HCT116 (cell line): ENCODE measurements around the gene PLN. TPM values are rescaled to one million over a fixed set of nuclear protein-coding genes. Genes with fewer than 3 reads are reported as not detected.

Source experiments
- ATAC-seq: fragments of 200-7000 bp; cut with Tn5 transposase; 2 replicates; pipeline ENCODE4 v1.9.1; 2020; ENCODE audit warnings: mild to moderate bottlenecking, moderate library complexity
- BruUV-seq: library from RNA; stranded (reverse); fragments of 400-500 nt; replicated peaks from 2 replicates; lab custom pipeline; 2021; lab: Mats Ljungman, UMichigan
- CTCF ChIA-PET: fragments of 300-600 bp; sonication (Branson Sonifier 250); formaldehyde crosslinking; loops from one replicate; lab custom pipeline; 2021; ENCODE audit warnings: antibody characterized with exemption; lab: Charles Lee
- POLR2A ChIA-PET: fragments of 300-600, 350-600 bp; sonication (Branson Sonifier 250); formaldehyde crosslinking; loops from one replicate; lab custom pipeline; 2021; ENCODE audit warnings: antibody characterized with exemption; lab: Charles Lee
- RAD21 ChIA-PET, 2 experiments: fragments of 300-600 bp; sonication (Branson Sonifier 250); formaldehyde crosslinking; loops; one replicate each; lab custom pipeline; 2023; ENCODE audit warnings: low total read pairs in 2 of 2; ENCODE audit not compliant: uncharacterized antibody in 2 of 2, unreplicated experiment in 2 of 2, low non-redundant PET in 1 of 2; lab: Charles Lee
- DNase-seq: peaks from one replicate; pipeline ENCODE4 v3.0.0-alpha.2; 2010; ENCODE audit warnings: low read depth, low spot score
- H2AFZ ChIP-seq: fragments of 200-600 bp; shearing (Covaris generic), sonication (generic); 2 replicates; pipeline ENCODE4 v1.6.1; 2017; ENCODE audit warnings: low read depth, mixed run types, mixed read lengths, antibody characterized with exemption, low read length; ENCODE audit not compliant: poor library complexity, severe bottlenecking
- H3K27ac ChIP-seq: 2 replicates; pipeline ENCODE4 v1.5.1; 2012; ENCODE audit warnings: low read depth, low read length
- H3K27me3 ChIP-seq: fragments of 200-600 bp; sonication (generic); 2 replicates; pipeline ENCODE4 v1.6.1; 2016; ENCODE audit warnings: mixed run types, low read length, mixed read lengths; ENCODE audit not compliant: insufficient read depth
- H3K36me3 ChIP-seq, 2 experiments: fragments of 200-500 bp in 1 of 2; fragments of 200-600 bp in 1 of 2; sonication (Bioruptor generic) in 1 of 2; sonication (generic) in 1 of 2; 2 replicates each; pipeline versions ENCODE4 v1.5.1 to v1.6.1; 2014 to 2016; ENCODE audit warnings: low read length in 2 of 2, inconsistent platforms in 1 of 2, mixed read lengths in 1 of 2, mixed run types in 1 of 2; ENCODE audit not compliant: insufficient read depth in 2 of 2, control insufficient read depth in 1 of 2
- H3K4me1 ChIP-seq, 2 experiments: fragments of 200-600 bp in 1 of 2; sonication (generic) in 1 of 2; 2 replicates each; pipeline versions ENCODE4 v1.5.1 to v1.6.1; 2012 to 2017; ENCODE audit warnings: low read length in 2 of 2, inconsistent platforms in 1 of 2, mild to moderate bottlenecking in 1 of 2, mixed read lengths in 1 of 2, mixed run types in 1 of 2, moderate library complexity in 1 of 2; ENCODE audit not compliant: insufficient read depth in 2 of 2, control insufficient read depth in 1 of 2
- H3K4me2 ChIP-seq: fragments of 200-600 bp; sonication (generic); 2 replicates; pipeline ENCODE4 v1.6.1; 2017; ENCODE audit warnings: mixed run types, low read length, mixed read lengths
- H3K4me3 ChIP-seq, 2 experiments: fragments of 200-600 bp in 1 of 2; sonication (generic) in 1 of 2; replicated peaks in 1 of 2; 2 replicates each; pipeline ENCODE4 v1.5.1; 2011 to 2016; ENCODE audit warnings: low read length in 2 of 2, control low read depth in 1 of 2, low read depth in 1 of 2, mild to moderate bottlenecking in 1 of 2, mixed read lengths in 1 of 2, mixed run types in 1 of 2
- H3K79me2 ChIP-seq: fragments of 200-600 bp; sonication (generic); 2 replicates; pipeline ENCODE4 v1.6.1; 2017; ENCODE audit warnings: mild to moderate bottlenecking, mixed run types, low read length, moderate library complexity, mixed read lengths; ENCODE audit not compliant: insufficient read depth
- H3K9ac ChIP-seq: fragments of 200-600 bp; sonication (generic); 2 replicates; pipeline ENCODE4 v1.6.1; 2016; ENCODE audit warnings: low read length, mixed read lengths
- H3K9me2 ChIP-seq: fragments of 200-600 bp; sonication (generic), shearing (Covaris generic); 2 replicates; pipeline ENCODE4 v1.6.1; 2017; ENCODE audit warnings: mixed run types, mild to moderate bottlenecking, moderate library complexity; ENCODE audit not compliant: insufficient read depth
- H3K9me3 ChIP-seq, 2 experiments: fragments of 200-500 bp in 1 of 2; fragments of 200-600 bp in 1 of 2; sonication (Bioruptor generic) in 1 of 2; sonication (generic) in 1 of 2; 2 replicates each; pipeline ENCODE4 v1.6.1; 2014 to 2017; ENCODE audit warnings: low read length in 2 of 2, mixed read lengths in 2 of 2, inconsistent platforms in 1 of 2, low read depth in 1 of 2, mild to moderate bottlenecking in 1 of 2, mixed run types in 1 of 2, moderate library complexity in 1 of 2; ENCODE audit not compliant: control insufficient read depth in 1 of 2, insufficient read depth in 1 of 2
- H4K20me1 ChIP-seq: fragments of 200-600 bp; sonication (generic), shearing (Covaris generic); 2 replicates; pipeline ENCODE4 v1.6.1; 2017; ENCODE audit warnings: mixed run types, mild to moderate bottlenecking, moderate library complexity; ENCODE audit not compliant: insufficient read depth
- CEBPB ChIP-seq: IDR thresholded peaks from 2 replicates; pipeline ENCODE4 v1.6.1; 2012; ENCODE audit warnings: low read depth
- ELF1 ChIP-seq: IDR thresholded peaks from 2 replicates; pipeline ENCODE4 v1.6.1; 2012; ENCODE audit warnings: low read depth, borderline replicate concordance
- EZH2 ChIP-seq: fragments of 200-600 bp; sonication (generic); IDR thresholded peaks from 2 replicates; pipeline ENCODE4 v1.6.1; 2017; ENCODE audit warnings: antibody characterized with exemption, mixed run types
- EZH2phosphoT487 ChIP-seq: fragments of 200-600 bp; IDR thresholded peaks from 2 replicates; pipeline ENCODE4 v1.6.1; 2018; ENCODE audit warnings: antibody characterized with exemption, borderline replicate concordance
- POLR2AphosphoS5 ChIP-seq: IDR thresholded peaks from 2 replicates; pipeline ENCODE4 v1.6.1; 2011; ENCODE audit warnings: mild to moderate bottlenecking, low read depth, low read length, moderate library complexity
- SIN3A ChIP-seq: IDR thresholded peaks from 2 replicates; pipeline ENCODE4 v1.6.1; 2012; ENCODE audit warnings: low read depth
- SRF ChIP-seq: IDR thresholded peaks from 2 replicates; pipeline ENCODE4 v1.6.1; 2012; ENCODE audit warnings: low read depth
- YY1 ChIP-seq: IDR thresholded peaks from 2 replicates; pipeline ENCODE4 v1.6.1; 2011; ENCODE audit warnings: low read length, low read depth, moderate library complexity, mild to moderate bottlenecking; ENCODE audit not compliant: insufficient replicate concordance; ENCODE audit errors: extremely low read depth
- ZNF274 ChIP-seq: fragments of 200-500 bp; sonication (Bioruptor generic); IDR thresholded peaks from 2 replicates; pipeline ENCODE4 v1.6.1; 2014; ENCODE audit warnings: mild to moderate bottlenecking, low read depth, low read length, inconsistent platforms
- intact Hi-C: fragments of 100-400 bp; cut with micrococcal nuclease; formaldehyde crosslinking; loops from 2 replicates; pipeline ENCODE4 v1.10.0; 2022
- total RNA-seq: library from RNA; stranded (reverse); gene quantifications from one replicate; pipeline ENCODE4 v1.2.1, GENCODE V29; 2021; ENCODE audit not compliant: unreplicated experiment
- TF ChIP-seq, protein P1 (sequence below): IDR thresholded peaks from 2 replicates; pipeline ENCODE4 v1.6.1; 2011; ENCODE audit warnings: mild to moderate bottlenecking, low read length, moderate library complexity; ENCODE audit not compliant: insufficient replicate concordance; ENCODE audit errors: extremely low read depth
- TF ChIP-seq, protein P2 (sequence below): IDR thresholded peaks from 2 replicates; pipeline ENCODE4 v1.6.1; 2012
- TF ChIP-seq, protein P3 (sequence below), 3 experiments: fragments of 200-600 bp in 1 of 3; sonication (generic) in 1 of 3; IDR thresholded peaks in 2 of 3; conservative IDR thresholded peaks in 1 of 3; 2 replicates each; pipeline ENCODE4 v1.5.1; 2012 to 2017; ENCODE audit warnings: low read depth in 2 of 3, low read length in 2 of 3, antibody characterized with exemption in 1 of 3, borderline replicate concordance in 1 of 3, control low read depth in 1 of 3, mild to moderate bottlenecking in 1 of 3, mixed read lengths in 1 of 3, mixed run types in 1 of 3, moderate library complexity in 1 of 3; ENCODE audit not compliant: insufficient read depth in 1 of 3

PLN gene
- total RNA-seq, 1 experiment from 2014 or later = not detected

DNA sequence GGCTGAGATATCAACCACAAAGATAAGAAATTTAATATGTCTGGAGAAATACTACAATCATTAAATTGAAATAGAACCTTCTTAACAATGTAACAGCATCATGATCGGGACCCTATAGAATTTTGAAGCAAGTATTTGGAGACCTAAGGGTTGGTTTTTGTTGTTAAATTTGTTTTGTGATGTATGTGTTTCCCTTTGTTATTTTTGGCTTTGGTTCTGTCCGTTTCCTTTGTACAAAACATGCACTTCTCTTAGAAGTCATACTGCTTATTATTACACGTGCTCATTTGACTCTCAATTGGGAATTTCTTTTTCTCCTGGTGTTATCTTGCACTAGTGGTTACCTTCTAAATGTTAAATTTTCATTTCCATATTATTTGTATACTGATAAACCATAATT, 4.0 kb upstream of the PLN start (continued):
- TF ChIP-seq EZH2phosphoT487 (no peak), ELF1 (no peak), SIN3A (no peak), POLR2AphosphoS5 (no peak), ZNF274 (no peak)
- TF ChIP-seq, all 23 proteins: peak for 0

DNA sequence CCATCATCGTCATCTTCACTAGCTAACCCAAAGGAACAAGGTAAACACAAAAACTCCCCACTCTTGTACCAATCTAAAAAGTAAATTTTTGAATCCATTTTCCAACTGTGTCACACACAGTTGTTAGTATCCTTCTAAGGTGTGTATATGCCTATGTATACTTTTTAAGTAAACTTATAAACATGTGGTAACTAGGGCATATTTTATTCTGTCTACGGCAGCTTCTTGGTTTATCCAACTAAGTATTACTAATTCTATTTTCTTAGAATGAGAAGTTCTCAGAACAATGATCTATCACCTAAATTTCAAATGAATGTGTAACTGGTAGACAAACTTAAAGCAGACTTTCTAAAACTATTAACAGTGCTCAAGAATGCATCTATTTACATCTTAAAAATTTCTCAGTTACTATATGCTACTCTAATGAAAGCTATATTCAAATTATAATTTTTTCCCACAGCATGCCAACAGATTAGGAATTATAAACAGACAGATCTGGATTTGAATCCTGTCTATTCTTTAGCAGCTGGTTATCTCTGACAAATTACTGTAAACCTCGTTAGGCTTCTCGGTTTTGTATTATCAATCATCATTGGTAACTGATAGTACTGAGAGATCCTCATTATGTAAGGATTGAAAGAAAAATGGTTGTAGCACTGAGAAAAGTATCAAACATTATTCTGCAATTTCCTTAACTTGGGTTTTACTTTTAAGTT, 1.8 kb upstream of the PLN start:
- BruUV-seq = no TSS peak
- RAD21 ChIA-PET = no interaction called here
- no peak for TF ChIP-seq YY1
- TF ChIP-seq, protein P1, sequence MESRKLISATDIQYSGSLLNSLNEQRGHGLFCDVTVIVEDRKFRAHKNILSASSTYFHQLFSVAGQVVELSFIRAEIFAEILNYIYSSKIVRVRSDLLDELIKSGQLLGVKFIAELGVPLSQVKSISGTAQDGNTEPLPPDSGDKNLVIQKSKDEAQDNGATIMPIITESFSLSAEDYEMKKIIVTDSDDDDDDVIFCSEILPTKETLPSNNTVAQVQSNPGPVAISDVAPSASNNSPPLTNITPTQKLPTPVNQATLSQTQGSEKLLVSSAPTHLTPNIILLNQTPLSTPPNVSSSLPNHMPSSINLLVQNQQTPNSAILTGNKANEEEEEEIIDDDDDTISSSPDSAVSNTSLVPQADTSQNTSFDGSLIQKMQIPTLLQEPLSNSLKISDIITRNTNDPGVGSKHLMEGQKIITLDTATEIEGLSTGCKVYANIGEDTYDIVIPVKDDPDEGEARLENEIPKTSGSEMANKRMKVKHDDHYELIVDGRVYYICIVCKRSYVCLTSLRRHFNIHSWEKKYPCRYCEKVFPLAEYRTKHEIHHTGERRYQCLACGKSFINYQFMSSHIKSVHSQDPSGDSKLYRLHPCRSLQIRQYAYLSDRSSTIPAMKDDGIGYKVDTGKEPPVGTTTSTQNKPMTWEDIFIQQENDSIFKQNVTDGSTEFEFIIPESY = no peak
- TF ChIP-seq EZH2 = no peak
- no peak for TF ChIP-seq POLR2AphosphoS5
- TF ChIP-seq, protein P2, sequence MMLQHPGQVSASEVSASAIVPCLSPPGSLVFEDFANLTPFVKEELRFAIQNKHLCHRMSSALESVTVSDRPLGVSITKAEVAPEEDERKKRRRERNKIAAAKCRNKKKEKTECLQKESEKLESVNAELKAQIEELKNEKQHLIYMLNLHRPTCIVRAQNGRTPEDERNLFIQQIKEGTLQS = no peak
- TF ChIP-seq CEBPB = no peak
- no peak for TF ChIP-seq SRF
- TF ChIP-seq, protein P3, sequence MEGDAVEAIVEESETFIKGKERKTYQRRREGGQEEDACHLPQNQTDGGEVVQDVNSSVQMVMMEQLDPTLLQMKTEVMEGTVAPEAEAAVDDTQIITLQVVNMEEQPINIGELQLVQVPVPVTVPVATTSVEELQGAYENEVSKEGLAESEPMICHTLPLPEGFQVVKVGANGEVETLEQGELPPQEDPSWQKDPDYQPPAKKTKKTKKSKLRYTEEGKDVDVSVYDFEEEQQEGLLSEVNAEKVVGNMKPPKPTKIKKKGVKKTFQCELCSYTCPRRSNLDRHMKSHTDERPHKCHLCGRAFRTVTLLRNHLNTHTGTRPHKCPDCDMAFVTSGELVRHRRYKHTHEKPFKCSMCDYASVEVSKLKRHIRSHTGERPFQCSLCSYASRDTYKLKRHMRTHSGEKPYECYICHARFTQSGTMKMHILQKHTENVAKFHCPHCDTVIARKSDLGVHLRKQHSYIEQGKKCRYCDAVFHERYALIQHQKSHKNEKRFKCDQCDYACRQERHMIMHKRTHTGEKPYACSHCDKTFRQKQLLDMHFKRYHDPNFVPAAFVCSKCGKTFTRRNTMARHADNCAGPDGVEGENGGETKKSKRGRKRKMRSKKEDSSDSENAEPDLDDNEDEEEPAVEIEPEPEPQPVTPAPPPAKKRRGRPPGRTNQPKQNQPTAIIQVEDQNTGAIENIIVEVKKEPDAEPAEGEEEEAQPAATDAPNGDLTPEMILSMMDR (IDR thresholded peaks at IDR 0.05 in 2 of 3, conservative IDR thresholded peaks at IDR 0.05 in 1 of 3; ENCODE audit: borderline replicate concordance in 1 of 3, insufficient read depth in 1 of 3, low read depth in 2 of 3, low read length in 2 of 3) = no peak
- Histone ChIP-seq H3K9me3 (no peaks in the 10 kb centered on the region), H3K27ac (no peak overlapping the region), H3K4me1 (no peaks in the 10 kb centered on the region), H3K79me2 (no peaks in the 10 kb centered on the region), H3K27me3 (no peaks in the 10 kb centered on the region), H4K20me1 (no peaks in the 10 kb centered on the region), H3K9ac (no peak overlapping the region), H3K4me3 (no peak overlapping the region), H3K36me3 (no peaks in the 10 kb centered on the region), H2AFZ (no peak overlapping the region), H3K4me2 (no peak overlapping the region), H3K9me2 (no peaks in the 10 kb centered on the region)
- no peak for ATAC-seq
- DNase-seq = no peak
- CTCF ChIA-PET = interaction anchor here (1.1 kb wide), 1 partner anchor 262 kb away, joined by 3 read pairs; no protein-coding TSS in a partner anchor
- intact Hi-C loops = no loop called here
- POLR2A ChIA-PET = no interaction called here
